HepG2 (cell line): ENCODE data around the gene MYO10. TPM values are rescaled to one million over a fixed set of nuclear protein-coding genes. Genes with fewer than 3 reads are reported as not detected.

ENCODE experiments used
- ATAC-seq: fragments of 200-7000 bp; cut with Tn5 transposase; 3 replicates; pipeline ENCODE4 v1.9.1; 2020; ENCODE audit warnings: mild to moderate bottlenecking, moderate library complexity
- BruUV-seq: library from RNA; stranded (reverse); fragments of 400-500 nt; replicated peaks from 2 replicates; lab custom pipeline; 2021; lab: Mats Ljungman, UMichigan
- CTCF ChIA-PET: fragments of 300-600 bp; formaldehyde crosslinking; extraction: SDS; loops from one replicate; lab custom pipeline; 2021; ENCODE audit warnings: low total read pairs, inconsistent platforms, low intra/inter-chr PET ratio; lab: Yijun Ruan, JAX
- POLR2A ChIA-PET: fragments of 350-600 bp; sonication (Branson Sonifier 250); formaldehyde crosslinking; loops from one replicate; lab custom pipeline; 2020; ENCODE audit warnings: antibody characterized with exemption, inconsistent platforms; lab: Yijun Ruan, JAX
- DNase-seq: peaks from one replicate; pipeline ENCODE4 v3.0.0-alpha.2; 2015; ENCODE audit warnings: low spot score
- FAIRE-seq: peaks from 3 replicates; lab custom pipeline; 2011; peaks lifted over from hg19 to GRCh38; lab: Jason Lieb, UNC
- H2AFZ ChIP-seq: one replicate; pipeline ENCODE4 v1.6.1; 2011; ENCODE audit warnings: low read length, inconsistent platforms
- H3K27ac ChIP-seq: fragments of 300-600 bp; 3 replicates; pipeline ENCODE4 v1.8.0; 2011; ENCODE audit warnings: mixed run types, mild to moderate bottlenecking, mixed read lengths, low read length, inconsistent platforms; ENCODE audit not compliant: insufficient read depth; ENCODE audit errors: extremely low read length
- H3K27me3 ChIP-seq, 2 experiments: fragments of 200-600 bp in 1 of 2; 2 replicates in 1 of 2; 3 replicates in 1 of 2; pipeline versions ENCODE4 v1.6.0 to v1.8.0; 2011; ENCODE audit warnings: low read length in 2 of 2, mild to moderate bottlenecking in 2 of 2, moderate library complexity in 2 of 2, inconsistent platforms in 1 of 2; ENCODE audit not compliant: insufficient read depth in 2 of 2, control insufficient read depth in 1 of 2
- H3K36me3 ChIP-seq, 2 experiments: fragments of 200-600 bp in 1 of 2; replicated peaks in 1 of 2; 2 replicates in 1 of 2; 3 replicates in 1 of 2; pipeline versions ENCODE4 v1.5.1 to v1.8.0; 2011; ENCODE audit warnings: low read length in 2 of 2, inconsistent platforms in 1 of 2; ENCODE audit not compliant: insufficient read depth in 2 of 2, control insufficient read depth in 1 of 2
- H3K4me1 ChIP-seq: 2 replicates; pipeline ENCODE4 v1.5.1; 2012; ENCODE audit warnings: low read length, inconsistent platforms; ENCODE audit not compliant: insufficient read depth
- H3K4me2 ChIP-seq: 2 replicates; pipeline ENCODE4 v1.6.0; 2011; ENCODE audit warnings: low read depth, low read length, inconsistent platforms
- H3K4me3 ChIP-seq, 3 experiments: fragments of 200-600 bp in 1 of 3; sonication (generic), shearing (Covaris generic) in 1 of 3; replicated peaks in 1 of 3; 2 replicates each; pipeline ENCODE4 v1.5.1; 2011 to 2016; ENCODE audit warnings: low read length in 3 of 3, inconsistent platforms in 2 of 3, low read depth in 2 of 3, mild to moderate bottlenecking in 2 of 3, control low read depth in 1 of 3, mixed read lengths in 1 of 3; ENCODE audit not compliant: insufficient read depth in 1 of 3
- H3K79me2 ChIP-seq: one replicate; pipeline ENCODE4 v1.6.1; 2011; ENCODE audit warnings: low read length, inconsistent platforms; ENCODE audit not compliant: insufficient read depth
- H3K9ac ChIP-seq: 2 replicates; pipeline ENCODE4 v1.6.0; 2011; ENCODE audit warnings: mild to moderate bottlenecking, low read depth, low read length, inconsistent platforms; ENCODE audit not compliant: insufficient read depth
- H3K9me3 ChIP-seq: 2 replicates; pipeline ENCODE4 v1.5.1; 2012; ENCODE audit warnings: mild to moderate bottlenecking, low read length
- H4K20me1 ChIP-seq: 2 replicates; pipeline ENCODE4 v1.6.0; 2011; ENCODE audit warnings: inconsistent platforms, mild to moderate bottlenecking, low read length, moderate library complexity; ENCODE audit not compliant: insufficient read depth
- GABPA ChIP-seq, 2 experiments: IDR thresholded peaks; 2 replicates each; pipeline ENCODE4 v1.6.1; 2011 to 2016; ENCODE audit warnings: low read depth in 2 of 2, low read length in 1 of 2, missing biosample characterization in 1 of 2, missing genetic modification characterization in 1 of 2
- KLF15 ChIP-seq: sonication (generic); formaldehyde crosslinking; IDR thresholded peaks from 2 replicates; pipeline ENCODE4 v1.8.1; 2023; ENCODE audit warnings: borderline replicate concordance, mild to moderate bottlenecking, inconsistent platforms, missing genetic modification reagents, mixed read lengths
- NR3C1 ChIP-seq: sonication (generic); formaldehyde crosslinking; IDR thresholded peaks from 2 replicates; pipeline ENCODE4 v1.4.0; 2020; ENCODE audit warnings: missing genetic modification reagents
- SCMH1 ChIP-seq: sonication (generic); formaldehyde crosslinking; IDR thresholded peaks from 2 replicates; pipeline ENCODE4 v1.9.0; 2021; ENCODE audit warnings: missing genetic modification reagents, mild to moderate bottlenecking, borderline replicate concordance
- SOX6 ChIP-seq, 2 experiments: fragments of 450-650 bp in 1 of 2; sonication (generic) in 1 of 2; formaldehyde crosslinking in 1 of 2; IDR thresholded peaks; 2 replicates each; pipeline versions ENCODE4 v1.4.0 to v1.6.1; 2017 to 2020; ENCODE audit warnings: antibody characterized with exemption in 1 of 2, mild to moderate bottlenecking in 1 of 2, missing genetic modification reagents in 1 of 2
- TCF7 ChIP-seq: sonication (generic); IDR thresholded peaks from 2 replicates; pipeline ENCODE4 v1.6.1; 2016; ENCODE audit warnings: antibody characterized with exemption, low read depth
- ZNF678 ChIP-seq: sonication (generic); formaldehyde crosslinking; IDR thresholded peaks from 2 replicates; pipeline ENCODE4 v1.4.0; 2020; ENCODE audit warnings: mild to moderate bottlenecking, missing genetic modification reagents
- WGBS: methylation state at CpG from one replicate; pipeline ENCODE4 v1.1.6; 2017; ENCODE audit warnings: low lambda C conversion rate; 5-methylcytosine and 5-hydroxymethylcytosine counted together
- in situ Hi-C: cut with HindIII; loops from 2 replicates; pipeline ENCODE4 v1.10.0; 2017; ENCODE audit warnings: low pct_unique_long_range_greater_than_20kb; ENCODE audit not compliant: extremely low pct_ligation_motif_present
- intact Hi-C: fragments of 100-400 bp; cut with micrococcal nuclease; formaldehyde crosslinking; loops from one replicate; pipeline ENCODE4 v1.10.0; 2022; ENCODE audit not compliant: unreplicated experiment
- polyA plus RNA-seq, 8 experiments: library from polyadenylated mRNA; depleted of rRNA in 3 of 8; stranded (reverse) in 7 of 8; unstranded in 1 of 8; fragments of >200 nt; fragmentation: Illumina TruSeq in 4 of 8; extraction: Trizol in 4 of 8; gene quantifications; 2 replicates each; pipeline versions ENCODE4 v1.2.1 to v1.2.3, GENCODE V29; 2011 to 2016; ENCODE audit warnings: low read depth in 4 of 8, missing spikeins in 1 of 8, mixed read lengths in 1 of 8; ENCODE audit not compliant: insufficient read depth in 1 of 8
- total RNA-seq, 5 experiments: library from RNA; depleted of rRNA; stranded (reverse); fragments of >200 nt; fragmentation: Illumina TruSeq; extraction: Trizol; gene quantifications; 2 replicates each; pipeline ENCODE4 v1.2.3, GENCODE V29; 2016; ENCODE audit warnings: low read depth in 1 of 5
- TF ChIP-seq, protein P1 (sequence below): sonication (generic); formaldehyde crosslinking; IDR thresholded peaks from 2 replicates; pipeline ENCODE4 v1.5.0; 2020; ENCODE audit warnings: mild to moderate bottlenecking, missing genetic modification reagents, borderline replicate concordance
- TF ChIP-seq, protein P2 (sequence below): sonication (generic); formaldehyde crosslinking; IDR thresholded peaks from 2 replicates; pipeline ENCODE4 v1.8.0; 2022; ENCODE audit warnings: missing genetic modification reagents, mild to moderate bottlenecking, borderline replicate concordance
- TF ChIP-seq, protein P3 (sequence below): sonication (generic); formaldehyde crosslinking; IDR thresholded peaks from 2 replicates; pipeline ENCODE4 v1.9.0; 2021; ENCODE audit warnings: missing genetic modification reagents, borderline replicate concordance

The MYO10 gene
- total and polyA plus RNA-seq, 2 of the 13 experiments (the other 11 are each of a cell fraction or from before 2014, with no cell fraction given): 4.5 to 14.0 TPM

- no peak overlapping the region for H3K27ac ChIP-seq
- ChIA-PET POLR2A (no interaction called here), CTCF (no interaction called here)
- intact Hi-C loops: no loop called here
- in situ Hi-C loops: no loop called here
- no peak overlapping the region for H3K4me3 ChIP-seq
- no peaks in the 10 kb centered on the region for H3K27me3 ChIP-seq
- no peaks in the 10 kb centered on the region for H4K20me1 ChIP-seq
- TF ChIP-seq SCMH1 (CRISPR knock-in tag) (no peak), ZNF678 (no peak), NR3C1 (no peak), TCF7 (no peak), KLF15 (CRISPR knock-in tag) (no peak), GABPA (IDR thresholded peaks at IDR 0.05; ENCODE audit: low read depth, low read length) (no peak), GABPA (CRISPR knock-in tag; IDR thresholded peaks at IDR 0.05; ENCODE audit: low read depth) (no peak), SOX6 (IDR thresholded peaks at IDR 0.05) (no peak), SOX6 (CRISPR knock-in tag; IDR thresholded peaks at IDR 0.05) (no peak)
- TF ChIP-seq, protein P1, sequence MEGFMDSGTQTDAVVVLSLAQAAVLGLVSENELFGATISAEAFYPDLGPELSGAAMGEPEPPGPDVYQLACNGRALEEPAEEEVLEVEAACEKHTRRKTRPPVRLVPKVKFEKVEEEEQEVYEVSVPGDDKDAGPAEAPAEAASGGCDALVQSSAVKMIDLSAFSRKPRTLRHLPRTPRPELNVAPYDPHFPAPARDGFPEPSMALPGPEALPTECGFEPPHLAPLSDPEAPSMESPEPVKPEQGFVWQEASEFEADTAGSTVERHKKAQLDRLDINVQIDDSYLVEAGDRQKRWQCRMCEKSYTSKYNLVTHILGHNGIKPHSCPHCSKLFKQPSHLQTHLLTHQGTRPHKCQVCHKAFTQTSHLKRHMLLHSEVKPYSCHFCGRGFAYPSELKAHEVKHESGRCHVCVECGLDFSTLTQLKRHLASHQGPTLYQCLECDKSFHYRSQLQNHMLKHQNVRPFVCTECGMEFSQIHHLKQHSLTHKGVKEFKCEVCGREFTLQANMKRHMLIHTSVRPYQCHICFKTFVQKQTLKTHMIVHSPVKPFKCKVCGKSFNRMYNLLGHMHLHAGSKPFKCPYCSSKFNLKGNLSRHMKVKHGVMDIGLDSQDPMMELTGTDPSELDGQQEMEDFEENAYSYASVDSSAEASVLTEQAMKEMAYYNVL (CRISPR knock-in tag): no peak
- TF ChIP-seq, protein P2, sequence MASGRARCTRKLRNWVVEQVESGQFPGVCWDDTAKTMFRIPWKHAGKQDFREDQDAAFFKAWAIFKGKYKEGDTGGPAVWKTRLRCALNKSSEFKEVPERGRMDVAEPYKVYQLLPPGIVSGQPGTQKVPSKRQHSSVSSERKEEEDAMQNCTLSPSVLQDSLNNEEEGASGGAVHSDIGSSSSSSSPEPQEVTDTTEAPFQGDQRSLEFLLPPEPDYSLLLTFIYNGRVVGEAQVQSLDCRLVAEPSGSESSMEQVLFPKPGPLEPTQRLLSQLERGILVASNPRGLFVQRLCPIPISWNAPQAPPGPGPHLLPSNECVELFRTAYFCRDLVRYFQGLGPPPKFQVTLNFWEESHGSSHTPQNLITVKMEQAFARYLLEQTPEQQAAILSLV (CRISPR knock-in tag): no peak
- TF ChIP-seq, protein P3, sequence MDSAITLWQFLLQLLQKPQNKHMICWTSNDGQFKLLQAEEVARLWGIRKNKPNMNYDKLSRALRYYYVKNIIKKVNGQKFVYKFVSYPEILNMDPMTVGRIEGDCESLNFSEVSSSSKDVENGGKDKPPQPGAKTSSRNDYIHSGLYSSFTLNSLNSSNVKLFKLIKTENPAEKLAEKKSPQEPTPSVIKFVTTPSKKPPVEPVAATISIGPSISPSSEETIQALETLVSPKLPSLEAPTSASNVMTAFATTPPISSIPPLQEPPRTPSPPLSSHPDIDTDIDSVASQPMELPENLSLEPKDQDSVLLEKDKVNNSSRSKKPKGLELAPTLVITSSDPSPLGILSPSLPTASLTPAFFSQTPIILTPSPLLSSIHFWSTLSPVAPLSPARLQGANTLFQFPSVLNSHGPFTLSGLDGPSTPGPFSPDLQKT: no peak
- TF ChIP-seq, all 625 proteins: peak for 0
- no peaks in the 10 kb centered on the region for H3K9me3 ChIP-seq
- no peak for DNase-seq
- ATAC-seq: no peak
- H3K4me1 ChIP-seq: peaks cover 9% of the 10 kb centered on the region
- FAIRE-seq: no peak
- 94% methylated on average over 8 of the region's 8 CpGs for WGBS
- H3K4me2 ChIP-seq: no peak overlapping the region
- no peaks in the 10 kb centered on the region for H3K79me2 ChIP-seq
- no peak overlapping the region for H3K9ac ChIP-seq
- no peak overlapping the region for H2AFZ ChIP-seq
- no peaks in the 10 kb centered on the region for H3K36me3 ChIP-seq
- no TSS peak for BruUV-seq
Measured at GRCh38 chr5:16981700-16982099, 45.6 kb upstream of the MYO10 start.
